Measurements from ENCODE around the gene AGAP1. TPM values are rescaled to one million over a fixed set of nuclear protein-coding genes. Genes with fewer than 3 reads are reported as not detected.

AGAP1 gene
- total RNA-seq, 1 experiment from 2014 or later: 56.4 TPM

- CTCF ChIA-PET: no interaction called here
- peaks cover 54% of the 10 kb centered on the region for H3K4me1 Mint-ChIP-seq (ENCODE audit: low read depth, unreplicated experiment)
- no TSS peak for BruUV-seq (replicated peaks)
- no peak overlapping the region for H3K27ac Mint-ChIP-seq (ENCODE audit: unreplicated experiment)
- no peaks in the 10 kb centered on the region for H3K36me3 Mint-ChIP-seq (ENCODE audit: insufficient read depth, unreplicated experiment)
- H3K9me3 Mint-ChIP-seq (ENCODE audit: low read depth, unreplicated experiment): no peaks in the 10 kb centered on the region
- no peak overlapping the region for H3K4me3 Mint-ChIP-seq (ENCODE audit: low read depth, unreplicated experiment)
- intact Hi-C loops (cut with micrococcal nuclease; ENCODE audit: unreplicated experiment): no loop called here
- TF ChIP-seq CTCF (IDR thresholded peaks at IDR 0.05; ENCODE audit: unreplicated experiment): no peak
- DNase-seq: no peak
- no peaks in the 10 kb centered on the region for H3K27me3 Mint-ChIP-seq (ENCODE audit: unreplicated experiment)
Observed at GRCh38 chr2:235508371-235509160, 14.7 kb downstream of the AGAP1 start.

- Mint-ChIP-seq H3K27ac (ENCODE audit: unreplicated experiment) (no peak overlapping the region), H3K9me3 (ENCODE audit: low read depth, unreplicated experiment) (no peaks in the 10 kb centered on the region), H3K27me3 (ENCODE audit: unreplicated experiment) (no peaks in the 10 kb centered on the region), H3K4me1 (ENCODE audit: low read depth, unreplicated experiment) (peaks cover 54% of the 10 kb centered on the region), H3K4me3 (ENCODE audit: low read depth, unreplicated experiment) (peak overlapping the region; percentile 13), H3K36me3 (ENCODE audit: insufficient read depth, unreplicated experiment) (no peaks in the 10 kb centered on the region)
- DNase-seq: no peak
- no peak for TF ChIP-seq CTCF (IDR thresholded peaks at IDR 0.05; ENCODE audit: unreplicated experiment)
- intact Hi-C loops (cut with micrococcal nuclease; ENCODE audit: unreplicated experiment): no loop called here
- BruUV-seq (replicated peaks): no TSS peak
- CTCF ChIA-PET: interaction anchor here (1.8 kb wide), 1 partner anchor 9 kb away, joined by 11 read pairs; no protein-coding TSS in a partner anchor
Observed at GRCh38 chr2:235510318-235510717, 16.5 kb downstream of the AGAP1 start.

DNA sequence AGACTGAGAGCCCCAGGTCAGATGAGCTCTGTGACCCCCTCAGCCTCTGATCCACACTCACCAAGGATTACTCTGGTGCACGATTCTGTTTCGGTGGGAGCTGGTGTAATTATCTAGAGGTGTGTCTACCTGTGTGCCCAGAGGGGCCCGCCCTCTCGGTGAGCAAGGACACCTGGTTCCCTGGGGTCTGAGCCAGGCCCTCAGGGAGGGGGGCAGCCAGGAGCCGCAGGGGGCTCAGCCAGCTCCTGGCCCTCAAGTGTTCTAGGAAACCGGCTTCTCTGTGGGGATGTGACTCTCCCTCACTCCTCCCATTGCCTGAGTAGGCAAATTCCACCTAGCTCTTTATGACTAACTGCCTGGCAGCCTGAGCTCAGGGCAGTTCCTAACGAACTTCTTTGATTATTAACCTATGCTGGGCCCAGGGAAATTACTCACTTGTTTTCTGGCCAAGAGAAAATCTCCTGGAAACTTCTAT is 17.4 kb downstream of the AGAP1 start:
- CTCF ChIA-PET: interaction anchor here (0.7 to 1.8 kb wide), 5 partner anchors 10 to 172 kb away, joined by 3 to 11 read pairs (median 3); no protein-coding TSS in a partner anchor
- Mint-ChIP-seq H3K4me3 (ENCODE audit: low read depth, unreplicated experiment) (no peak overlapping the region), H3K27ac (ENCODE audit: unreplicated experiment) (no peak overlapping the region), H3K36me3 (ENCODE audit: insufficient read depth, unreplicated experiment) (no peaks in the 10 kb centered on the region), H3K9me3 (ENCODE audit: low read depth, unreplicated experiment) (no peaks in the 10 kb centered on the region), H3K27me3 (ENCODE audit: unreplicated experiment) (no peaks in the 10 kb centered on the region), H3K4me1 (ENCODE audit: low read depth, unreplicated experiment) (peaks cover 48% of the 10 kb centered on the region)
- TF ChIP-seq CTCF (IDR thresholded peaks at IDR 0.05; ENCODE audit: unreplicated experiment): no peak
- intact Hi-C loops (cut with micrococcal nuclease; ENCODE audit: unreplicated experiment): no loop called here
- DNase-seq: peak; percentile 70
- BruUV-seq (replicated peaks): no TSS peak

DNA sequence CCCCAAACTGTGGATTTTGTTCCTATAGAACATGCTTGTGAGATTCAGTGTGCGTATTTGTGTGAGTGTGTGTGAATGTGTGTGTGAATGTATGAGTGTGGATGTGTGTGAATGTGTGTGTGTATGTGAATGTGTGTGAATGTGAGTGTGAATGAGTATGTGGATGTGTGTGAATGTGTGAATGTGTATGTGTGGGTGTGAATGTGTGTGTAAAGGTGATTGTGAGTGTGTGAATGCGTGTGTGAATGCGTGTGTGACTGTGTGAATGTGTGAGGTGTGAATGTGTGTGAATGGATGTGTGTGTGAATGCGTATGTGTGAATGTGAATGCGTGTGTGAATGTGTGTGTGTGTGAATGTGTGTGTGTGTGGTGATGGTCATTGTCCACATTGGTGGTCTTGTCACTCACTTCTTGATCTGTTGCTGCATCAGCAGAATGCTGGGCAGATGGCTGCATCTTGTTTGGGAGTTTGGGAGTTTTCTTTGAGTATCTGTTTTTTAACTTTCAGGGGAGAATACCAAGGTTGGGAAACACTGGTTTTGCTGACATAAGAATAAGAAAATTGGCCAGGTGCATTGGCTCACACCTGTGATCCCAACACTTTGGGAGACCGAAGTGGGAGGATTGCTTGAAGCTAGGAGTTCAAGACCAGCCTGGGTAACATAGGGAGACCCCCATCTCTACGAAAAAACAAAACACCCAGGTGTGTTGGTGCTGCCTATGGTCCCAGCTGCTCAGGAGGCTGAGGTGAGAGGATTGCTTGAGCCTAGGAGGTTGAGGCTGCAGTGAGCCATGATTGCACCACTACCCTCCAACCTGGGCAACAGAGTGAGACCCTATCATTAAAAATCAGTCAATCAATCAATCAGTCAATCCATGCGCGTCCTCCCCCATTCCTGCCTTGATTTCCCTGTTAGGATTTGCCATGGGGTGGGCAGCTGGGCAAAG is 18.2 kb downstream of the AGAP1 start:
- Mint-ChIP-seq H3K9me3 (ENCODE audit: low read depth, unreplicated experiment) (no peaks in the 10 kb centered on the region), H3K27me3 (ENCODE audit: unreplicated experiment) (no peaks in the 10 kb centered on the region), H3K27ac (ENCODE audit: unreplicated experiment) (no peak overlapping the region), H3K36me3 (ENCODE audit: insufficient read depth, unreplicated experiment) (no peaks in the 10 kb centered on the region), H3K4me3 (ENCODE audit: low read depth, unreplicated experiment) (no peak overlapping the region), H3K4me1 (ENCODE audit: low read depth, unreplicated experiment) (peaks cover 40% of the 10 kb centered on the region)
- intact Hi-C loops (cut with micrococcal nuclease; ENCODE audit: unreplicated experiment): no loop called here
- BruUV-seq (replicated peaks): no TSS peak
- TF ChIP-seq CTCF (IDR thresholded peaks at IDR 0.05; ENCODE audit: unreplicated experiment): no peak
- CTCF ChIA-PET: interaction anchor here (0.6 to 1.8 kb wide), 6 partner anchors 11 to 173 kb away, joined by 3 to 11 read pairs (median 3); no protein-coding TSS in a partner anchor
- no peak for DNase-seq

All from Calu3 (cell line).